Spleen (tissue), 7 donors: ENCODE data around the gene USP24.
"Not testable (repeated sequence)": the region's sequence is repeated elsewhere in the genome, so short reads cannot be mapped to it uniquely, and the experiment has no call there.

Source experiments
- CTCF ChIP-seq, 11 experiments: fragments of 200-600 bp in 7 of 11; fragments of 450-650 bp in 4 of 11; sonication (generic) in 4 of 11; IDR thresholded peaks in 8 of 11; conservative IDR thresholded peaks in 3 of 11; 1 replicate in 7 of 11; 2 replicates in 4 of 11; pipeline versions ENCODE4 v1.4.0 to v1.8.0; 2016 to 2021; ENCODE audit warnings: antibody characterized with exemption in 11 of 11, inconsistent platforms in 4 of 11, mild to moderate bottlenecking in 1 of 11
- POLR2A ChIP-seq, 3 donors: fragments of 450-650 bp; IDR thresholded peaks; one replicate each; pipeline ENCODE4 v1.5.1; 2017; ENCODE audit warnings: antibody characterized with exemption in 3 of 3, mild to moderate bottlenecking in 1 of 3
- POLR2AphosphoS5 ChIP-seq, 3 donors: sonication (generic); formaldehyde crosslinking; IDR thresholded peaks; one replicate each; pipeline ENCODE4 v1.5.1; 2017; ENCODE audit warnings: antibody characterized with exemption in 3 of 3
- donor health status: DM: no; HTN: no; CAD: no; lungs with moderate emphysema.
- donor health status: DM: no; HTN: no; CAD: no.
- donor health status: DM: no; HTN: no; CAD: no.

- TF ChIP-seq CTCF (IDR thresholded peaks at IDR 0.05 in 8 of 11, conservative IDR thresholded peaks at IDR 0.05 in 3 of 11); POLR2A (IDR thresholded peaks at IDR 0.05); POLR2AphosphoS5 (IDR thresholded peaks at IDR 0.05): not testable (repeated sequence)
Measured at GRCh38 chr1:55191219-55191952, 23.8 kb downstream of the USP24 start.
